GM19467 (cell line): ENCODE data around the gene ZFHX2.
"Not testable (repeated sequence)": the region's sequence is repeated elsewhere in the genome, so short reads cannot be mapped to it uniquely, and the experiment has no call there.

Source experiments
- ATAC-seq: cut with Tn5 transposase; IDR thresholded peaks from one replicate; pipeline ENCODE4 v1.9.1; 2021; ENCODE audit warnings: mild to moderate bottlenecking, moderate library complexity; ENCODE audit not compliant: unreplicated experiment

Gene ZFHX2

GRCh38 chr14:23551266-23552028, at the start of gene ZFHX2:
ZFHX2 (minus strand) TSS chr14:23551765; CDS start chr14:23535325, 16,440 bp downstream.
- peak; percentile 49 for ATAC-seq

DNA sequence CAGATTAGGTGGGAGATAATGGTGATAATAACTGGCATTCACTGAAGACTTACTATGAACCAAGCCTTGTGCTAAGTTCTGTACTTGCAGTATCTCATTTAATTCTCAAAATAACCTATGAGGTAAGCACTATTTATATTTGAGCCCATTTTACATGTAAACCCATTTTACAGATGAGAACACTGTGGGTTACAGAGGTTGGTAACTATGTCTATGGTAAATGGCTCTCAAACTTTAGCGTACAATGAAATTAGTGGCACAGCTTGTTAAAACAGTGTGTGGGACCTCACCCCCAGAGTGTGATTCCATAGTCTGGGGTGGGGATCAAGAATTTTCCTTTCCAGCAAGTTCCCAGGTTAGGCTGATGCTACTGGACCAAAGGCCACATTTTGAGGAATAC, 49.2 kb upstream of the ZFHX2 start:
- no peak for ATAC-seq

DNA sequence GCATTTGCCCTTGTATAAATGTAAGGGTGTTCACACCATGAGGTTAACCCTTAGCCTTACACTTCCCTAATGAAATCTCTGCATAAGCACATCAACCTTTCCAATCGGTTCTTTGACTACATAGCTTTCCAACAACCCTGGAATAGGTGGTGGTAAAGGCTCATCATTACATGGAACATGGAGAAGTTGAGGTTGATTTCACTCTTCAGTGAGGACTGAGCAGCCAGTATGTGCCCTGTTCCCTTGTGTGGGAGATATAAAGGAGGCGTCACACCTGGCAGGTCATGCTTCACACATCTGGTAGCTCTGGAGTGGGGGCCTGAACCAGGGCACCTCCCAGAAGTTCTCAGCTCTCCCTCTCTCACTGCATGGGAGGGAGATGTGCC, 48.8 kb upstream of the ZFHX2 start:
- ATAC-seq: no peak

- ATAC-seq: not testable (repeated sequence)
Measured at GRCh38 chr14:23594191-23594590, 42.6 kb upstream of the ZFHX2 start.

DNA sequence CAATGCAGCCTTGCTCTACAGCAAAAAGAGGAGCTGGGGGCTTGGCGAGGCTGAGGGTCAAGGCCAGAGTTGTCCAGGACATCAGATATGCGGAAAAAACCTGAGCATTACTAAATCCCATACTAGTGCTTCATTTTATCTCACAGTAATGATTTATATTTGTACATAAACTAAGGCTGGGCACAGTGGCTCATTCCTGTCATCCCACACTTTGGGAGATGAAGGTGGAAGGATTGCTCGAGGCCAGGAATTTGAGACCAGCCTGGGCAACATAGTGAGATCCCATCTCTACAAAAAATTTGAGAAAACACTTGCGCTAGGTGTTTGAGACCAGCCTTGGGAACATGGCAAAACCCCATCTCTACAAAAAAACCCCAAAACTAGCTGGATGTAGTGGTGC, 38.6 kb upstream of the ZFHX2 start:
- no peak for ATAC-seq

GRCh38 chr14:23589606-23590005, 38.0 kb upstream of the ZFHX2 start:
- ATAC-seq: no peak

GRCh38 chr14:23588884-23589598, 37.5 kb upstream of the ZFHX2 start:
- peak; percentile 96 for ATAC-seq

DNA sequence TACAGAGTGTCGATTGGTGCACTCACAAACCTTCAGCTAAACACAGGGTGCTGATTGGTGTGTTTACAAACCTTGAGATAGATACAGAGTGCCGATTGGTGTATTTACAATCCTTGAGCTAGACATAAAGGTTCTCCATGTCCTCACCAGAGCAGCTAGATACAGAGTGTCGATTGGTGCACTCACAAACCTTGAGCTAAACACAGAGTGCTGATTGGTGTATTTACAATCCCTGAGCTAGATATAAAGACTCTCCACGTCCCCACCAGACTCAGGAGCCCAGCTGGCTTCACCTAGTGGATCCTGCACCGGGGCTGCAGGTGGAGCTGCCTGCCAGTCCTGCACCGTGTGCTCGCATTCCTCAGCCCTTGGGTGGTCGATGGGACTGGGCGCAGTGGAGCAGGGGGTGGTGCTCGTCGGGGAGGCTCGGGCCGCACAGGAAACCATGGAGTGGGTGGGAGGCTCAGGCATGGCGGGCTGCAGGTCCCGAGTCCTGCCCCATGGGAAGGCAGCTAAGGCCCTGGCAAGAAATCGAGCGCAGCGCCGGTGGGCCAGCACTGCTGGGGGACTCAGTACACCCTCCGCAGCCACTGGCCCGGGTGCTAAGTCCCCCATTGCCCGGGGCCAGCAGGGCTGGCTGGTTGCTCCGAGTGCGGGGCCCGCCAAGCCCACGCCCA, 33.1 kb upstream of the ZFHX2 start:
- not testable (repeated sequence) for ATAC-seq

DNA sequence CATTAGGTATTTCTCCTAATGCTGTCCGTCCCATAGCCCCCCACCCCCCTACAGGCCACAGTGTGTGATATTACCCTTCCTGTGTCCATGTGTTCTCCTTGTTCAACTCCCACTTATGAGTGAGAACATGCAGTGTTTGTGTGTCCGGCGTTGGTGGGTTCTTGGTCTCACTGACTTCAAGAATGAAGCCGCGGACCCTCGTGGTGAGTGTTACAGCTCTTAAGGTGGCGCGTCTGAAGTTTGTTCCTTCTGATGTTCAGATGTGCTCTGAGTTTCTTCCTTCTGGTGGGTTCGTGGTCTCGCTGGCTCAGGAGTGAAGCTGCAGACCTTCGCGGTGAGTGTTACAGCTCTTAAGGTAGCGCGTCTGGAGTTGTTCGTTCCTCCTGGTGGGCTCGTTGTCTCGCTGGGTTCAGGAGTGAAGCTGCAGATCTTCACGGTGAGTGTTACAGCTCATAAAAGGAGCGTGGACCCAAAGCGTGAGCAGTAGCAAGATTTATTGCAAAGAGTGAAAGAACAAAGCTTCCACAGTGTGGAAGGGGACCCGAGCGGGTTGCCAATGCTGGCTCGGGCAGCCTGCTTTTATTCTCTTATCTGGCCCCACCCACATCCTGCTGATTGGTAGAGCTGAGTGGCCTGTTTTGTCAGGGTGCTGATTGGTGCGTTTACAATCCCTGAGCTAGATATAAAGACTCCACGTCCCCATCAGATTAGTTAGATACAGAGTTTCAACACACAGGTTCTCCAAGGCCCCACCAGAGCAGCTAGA, 32.4 kb upstream of the ZFHX2 start:
- not testable (repeated sequence) for ATAC-seq

DNA sequence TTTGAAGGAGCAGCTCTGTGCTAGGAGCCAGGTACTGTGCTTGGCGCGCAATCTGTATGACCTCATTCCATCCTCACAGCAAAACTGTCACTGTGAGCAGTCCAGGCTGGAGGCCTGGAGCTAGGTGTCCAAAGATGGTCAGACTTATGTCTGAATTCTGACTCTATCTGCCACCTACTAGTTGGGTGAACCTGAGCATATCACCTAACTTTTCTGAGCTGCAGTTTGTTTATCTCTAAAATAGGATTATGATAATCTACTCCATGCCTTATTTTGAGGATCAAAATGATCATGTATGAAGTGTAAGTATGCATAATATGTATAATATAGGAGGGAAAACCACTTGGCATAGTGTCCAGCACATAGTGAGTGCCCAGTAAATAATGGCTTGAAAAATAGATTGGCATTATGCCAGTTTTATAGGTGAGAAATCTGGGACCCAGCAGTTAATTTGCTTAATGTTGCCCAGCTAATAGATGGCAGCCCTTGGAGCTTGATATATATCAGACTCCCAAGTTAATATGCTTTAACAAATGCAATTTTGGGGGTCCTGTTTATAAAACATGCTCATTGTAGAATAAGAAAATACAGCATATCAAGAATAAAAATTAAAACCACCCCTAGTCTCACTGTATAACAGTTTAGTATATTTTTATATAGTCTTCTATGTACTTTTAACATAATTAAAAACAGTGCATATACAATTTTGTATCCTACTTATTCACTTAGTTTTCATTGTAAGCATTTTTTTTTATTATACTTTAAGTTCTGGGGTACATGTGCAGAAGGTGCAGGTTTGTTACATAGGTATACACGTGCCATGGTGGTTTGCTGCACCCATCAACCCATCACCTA, 31.6 kb upstream of the ZFHX2 start:
- ATAC-seq: no peak

GRCh38 chr14:23580948-23581281, 29.4 kb upstream of the ZFHX2 start:
- ATAC-seq: no peak

GRCh38 chr14:23580152-23580926, 28.8 kb upstream of the ZFHX2 start:
- no peak for ATAC-seq

GRCh38 chr14:23579739-23580138, 28.2 kb upstream of the ZFHX2 start:
- ATAC-seq: no peak

DNA sequence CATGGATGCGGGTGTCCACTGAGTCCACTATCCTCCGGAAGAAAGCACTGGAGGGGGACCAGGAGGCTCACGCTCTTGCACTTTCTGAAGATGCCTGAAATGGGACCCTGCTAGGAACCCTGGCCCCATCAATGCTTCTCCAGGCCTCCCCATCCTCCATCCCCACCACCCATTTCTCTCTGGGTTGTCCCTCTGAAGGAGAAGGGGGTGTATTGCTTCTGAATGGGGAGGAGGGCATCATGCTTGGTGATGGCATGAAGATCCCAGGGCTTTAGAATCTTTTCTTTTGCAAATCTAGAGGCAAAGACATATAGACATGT, 27.7 kb upstream of the ZFHX2 start:
- no peak for ATAC-seq

- ATAC-seq: no peak
Measured at GRCh38 chr14:23578560-23579310, 27.2 kb upstream of the ZFHX2 start, which contains the start of gene JPH4. JPH4 (minus strand) TSS chr14:23578790; CDS start chr14:23577453, 1,337 bp downstream.

DNA sequence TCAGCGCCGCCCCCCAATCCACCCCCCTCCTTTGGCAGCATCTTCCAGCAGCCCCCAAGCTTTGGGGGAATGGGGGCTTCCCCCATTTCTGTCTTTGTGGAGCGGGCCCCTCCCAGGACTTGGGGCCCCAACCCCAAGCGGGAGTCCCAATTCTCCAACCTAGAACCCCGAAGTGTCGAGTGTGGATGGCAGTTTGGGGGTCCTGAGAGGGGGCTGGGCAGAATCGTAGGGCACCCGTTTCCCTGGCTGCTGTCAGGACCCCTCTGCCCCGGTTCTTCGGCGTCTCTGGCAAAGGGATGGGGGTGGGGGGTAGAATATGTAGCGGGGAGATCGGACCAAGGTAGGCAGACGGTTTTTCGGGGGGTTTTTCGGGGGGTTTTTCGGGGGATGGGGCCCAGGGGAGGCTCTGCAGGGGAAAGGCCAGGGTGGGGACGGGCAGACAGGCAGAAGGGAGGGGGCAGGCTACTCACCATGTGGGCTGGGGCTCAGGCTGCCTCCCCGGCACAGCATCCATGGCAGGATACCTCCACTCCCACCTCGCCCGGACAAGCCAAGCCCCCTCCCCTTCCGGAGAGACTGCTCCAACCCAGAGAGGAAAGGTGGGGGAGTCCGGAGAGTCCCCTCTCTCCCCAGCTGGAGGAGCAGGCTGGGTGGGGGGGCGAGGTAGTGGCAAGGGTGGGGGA, 26.3 kb upstream of the ZFHX2 start:
- no peak for ATAC-seq

DNA sequence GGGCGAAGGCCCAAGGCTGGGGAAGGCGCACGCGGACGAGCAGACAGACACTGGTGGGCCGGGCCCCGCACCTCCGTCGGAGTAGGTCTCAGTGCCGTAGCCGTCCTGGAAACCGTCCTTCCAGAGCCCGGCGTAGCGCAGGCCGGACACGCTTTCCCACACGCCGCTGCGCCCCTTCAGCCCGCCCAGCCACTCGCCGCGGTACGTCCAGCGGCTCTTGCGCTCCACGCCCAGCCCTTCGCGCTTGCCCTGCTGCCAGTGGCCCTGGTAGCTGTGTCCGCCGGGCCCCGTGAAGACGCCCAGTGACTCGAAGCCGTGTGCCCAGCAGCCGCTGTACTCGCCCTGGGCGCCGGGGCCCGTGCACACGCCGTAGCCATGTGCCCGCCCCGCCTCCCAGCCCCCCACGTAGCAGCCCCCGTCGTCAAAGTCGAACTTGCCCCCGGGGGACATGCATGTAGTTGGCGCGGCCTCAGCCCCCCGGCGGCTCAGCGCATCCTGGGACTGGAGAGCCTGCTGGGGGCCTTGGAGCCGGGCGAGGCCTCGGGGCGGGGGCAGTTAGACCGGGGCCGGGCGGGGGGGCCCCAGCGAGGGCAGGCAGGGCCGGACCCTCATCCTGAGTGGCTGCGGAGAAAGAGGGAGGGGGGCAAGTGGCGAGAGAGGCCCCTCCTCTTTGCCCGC, 25.6 kb upstream of the ZFHX2 start:
- no peak for ATAC-seq
